ENCODE results near the gene TRPM3.

The TRPM3 gene

DNA sequence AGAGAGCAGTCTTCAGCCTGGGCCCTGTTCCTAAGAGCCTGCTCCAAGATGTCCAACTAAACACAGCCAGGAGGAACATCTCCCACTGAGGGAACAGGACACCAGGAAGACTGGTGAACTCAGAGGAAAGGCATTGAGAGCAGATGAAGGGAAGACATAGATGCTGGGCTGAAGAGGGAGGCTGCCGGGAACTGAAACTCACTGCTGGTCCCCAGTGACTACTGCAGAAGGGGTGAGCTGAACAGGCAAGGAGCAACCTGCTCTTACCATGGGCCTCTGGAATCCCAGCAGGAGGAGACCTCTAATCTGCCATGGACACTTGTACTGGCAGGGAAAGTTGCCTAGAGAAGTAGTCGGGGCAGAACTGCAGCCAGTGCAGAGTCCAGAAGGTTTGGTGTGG, 95.7 kb downstream of the TRPM3 start:
- ATAC-seq (ENCODE audit: low read depth) (no peak), DNase-seq (ENCODE audit: low spot score) (no peak)
- peaks cover 11% of the 10 kb centered on the region for H3K27me3 ChIP-seq (ENCODE audit: insufficient read depth, poor library complexity, severe bottlenecking)
- H3K36me3 ChIP-seq (ENCODE audit: low read depth), result no peaks in the 10 kb centered on the region
- no peaks in the 10 kb centered on the region for H3K4me1 ChIP-seq (ENCODE audit: insufficient read depth, poor library complexity, severe bottlenecking)
- H3K4me3 ChIP-seq (ENCODE audit: severe bottlenecking), result no peak overlapping the region
- TF ChIP-seq, protein P1, sequence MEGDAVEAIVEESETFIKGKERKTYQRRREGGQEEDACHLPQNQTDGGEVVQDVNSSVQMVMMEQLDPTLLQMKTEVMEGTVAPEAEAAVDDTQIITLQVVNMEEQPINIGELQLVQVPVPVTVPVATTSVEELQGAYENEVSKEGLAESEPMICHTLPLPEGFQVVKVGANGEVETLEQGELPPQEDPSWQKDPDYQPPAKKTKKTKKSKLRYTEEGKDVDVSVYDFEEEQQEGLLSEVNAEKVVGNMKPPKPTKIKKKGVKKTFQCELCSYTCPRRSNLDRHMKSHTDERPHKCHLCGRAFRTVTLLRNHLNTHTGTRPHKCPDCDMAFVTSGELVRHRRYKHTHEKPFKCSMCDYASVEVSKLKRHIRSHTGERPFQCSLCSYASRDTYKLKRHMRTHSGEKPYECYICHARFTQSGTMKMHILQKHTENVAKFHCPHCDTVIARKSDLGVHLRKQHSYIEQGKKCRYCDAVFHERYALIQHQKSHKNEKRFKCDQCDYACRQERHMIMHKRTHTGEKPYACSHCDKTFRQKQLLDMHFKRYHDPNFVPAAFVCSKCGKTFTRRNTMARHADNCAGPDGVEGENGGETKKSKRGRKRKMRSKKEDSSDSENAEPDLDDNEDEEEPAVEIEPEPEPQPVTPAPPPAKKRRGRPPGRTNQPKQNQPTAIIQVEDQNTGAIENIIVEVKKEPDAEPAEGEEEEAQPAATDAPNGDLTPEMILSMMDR (IDR thresholded peaks at IDR 0.05; ENCODE audit: poor library complexity, severe bottlenecking), result no peak
- no peak overlapping the region for H3K27ac ChIP-seq (ENCODE audit: poor library complexity, severe bottlenecking)
- no peaks in the 10 kb centered on the region for H3K9me3 ChIP-seq (ENCODE audit: severe bottlenecking)

DNA sequence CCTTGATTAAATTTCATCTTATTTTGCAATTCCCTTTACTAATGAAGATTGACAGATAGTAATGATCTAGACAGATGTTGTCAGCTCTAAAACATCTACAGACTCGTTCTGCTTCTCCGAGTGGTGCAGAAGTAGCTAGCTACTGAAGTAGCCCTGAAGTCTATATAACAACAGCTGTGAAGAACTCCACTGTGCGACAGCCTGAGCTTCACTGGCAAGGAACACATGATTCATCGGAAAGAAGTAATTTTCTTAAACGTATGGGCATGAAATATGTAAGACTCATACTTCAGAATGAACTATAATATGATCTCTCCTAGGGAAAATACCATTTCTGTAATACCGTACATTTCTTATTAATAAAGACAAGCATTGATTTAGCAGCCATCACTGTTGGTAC, 96.2 kb downstream of the TRPM3 start:
- no peaks in the 10 kb centered on the region for H3K36me3 ChIP-seq (ENCODE audit: low read depth)
- no peak overlapping the region for H3K4me3 ChIP-seq (ENCODE audit: severe bottlenecking)
- TF ChIP-seq, protein P1 (IDR thresholded peaks at IDR 0.05; ENCODE audit: poor library complexity, severe bottlenecking), result no peak
- peaks cover 13% of the 10 kb centered on the region for H3K27me3 ChIP-seq (ENCODE audit: insufficient read depth, poor library complexity, severe bottlenecking)
- ATAC-seq (ENCODE audit: low read depth), result no peak
- H3K27ac ChIP-seq (ENCODE audit: poor library complexity, severe bottlenecking), result no peak overlapping the region
- DNase-seq (ENCODE audit: low spot score), result no peak
- no peaks in the 10 kb centered on the region for H3K9me3 ChIP-seq (ENCODE audit: severe bottlenecking)
- no peaks in the 10 kb centered on the region for H3K4me1 ChIP-seq (ENCODE audit: insufficient read depth, poor library complexity, severe bottlenecking)

DNA sequence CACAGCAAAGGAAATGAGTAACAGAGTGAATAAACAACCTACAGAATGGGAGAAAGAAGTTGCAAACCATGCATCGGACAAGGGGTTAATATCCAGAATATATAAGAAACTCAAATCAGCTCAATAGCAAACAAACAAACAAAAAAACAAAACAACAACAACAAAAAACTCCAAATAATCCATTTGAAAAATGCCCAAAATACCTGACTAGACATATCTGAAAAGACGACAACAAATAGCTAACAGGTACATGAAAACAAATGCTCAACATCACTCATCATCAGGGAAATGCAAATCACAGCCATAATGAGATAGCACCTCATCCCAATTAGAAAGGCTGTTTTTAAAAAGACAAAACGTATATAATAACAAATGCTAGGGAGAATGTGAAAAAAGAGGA, 111.2 kb downstream of the TRPM3 start:
- Histone ChIP-seq H3K36me3 (ENCODE audit: low read depth) (no peaks in the 10 kb centered on the region), H3K4me3 (ENCODE audit: severe bottlenecking) (no peak overlapping the region), H3K27me3 (ENCODE audit: insufficient read depth, poor library complexity, severe bottlenecking) (peaks cover 4% of the 10 kb centered on the region), H3K4me1 (ENCODE audit: insufficient read depth, poor library complexity, severe bottlenecking) (no peaks in the 10 kb centered on the region), H3K9me3 (ENCODE audit: severe bottlenecking) (no peaks in the 10 kb centered on the region), H3K27ac (ENCODE audit: poor library complexity, severe bottlenecking) (no peak overlapping the region)
- ATAC-seq (ENCODE audit: low read depth) (no peak), DNase-seq (ENCODE audit: low spot score) (no peak)
- TF ChIP-seq, protein P1 (IDR thresholded peaks at IDR 0.05; ENCODE audit: poor library complexity, severe bottlenecking), result no peak

DNA sequence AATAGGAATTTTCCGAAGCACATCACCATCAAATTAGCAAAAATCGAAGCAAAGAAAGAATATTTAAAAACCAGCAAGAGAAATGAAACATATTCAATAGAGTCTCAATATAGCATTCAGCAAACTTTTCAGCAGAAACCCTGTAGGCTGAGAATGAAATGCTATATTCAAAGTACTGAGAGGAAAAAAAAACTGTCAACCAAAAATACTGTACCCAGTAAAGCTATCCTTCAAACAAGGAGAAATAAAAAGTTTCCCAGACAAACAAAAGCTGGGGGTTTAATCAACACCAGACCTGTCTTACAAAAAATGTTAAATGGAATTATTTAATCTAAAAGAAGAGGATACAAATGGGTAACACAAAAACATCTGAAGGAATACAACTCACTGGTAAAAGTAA, 116.0 kb downstream of the TRPM3 start:
- Histone ChIP-seq H3K27ac (ENCODE audit: poor library complexity, severe bottlenecking) (no peak overlapping the region), H3K4me3 (ENCODE audit: severe bottlenecking) (no peak overlapping the region), H3K9me3 (ENCODE audit: severe bottlenecking) (no peaks in the 10 kb centered on the region), H3K4me1 (ENCODE audit: insufficient read depth, poor library complexity, severe bottlenecking) (no peaks in the 10 kb centered on the region), H3K36me3 (ENCODE audit: low read depth) (no peaks in the 10 kb centered on the region), H3K27me3 (ENCODE audit: insufficient read depth, poor library complexity, severe bottlenecking) (no peaks in the 10 kb centered on the region)
- ATAC-seq (ENCODE audit: low read depth) (no peak), DNase-seq (ENCODE audit: low spot score) (no peak)
- TF ChIP-seq, protein P1 (IDR thresholded peaks at IDR 0.05; ENCODE audit: poor library complexity, severe bottlenecking), result no peak

DNA sequence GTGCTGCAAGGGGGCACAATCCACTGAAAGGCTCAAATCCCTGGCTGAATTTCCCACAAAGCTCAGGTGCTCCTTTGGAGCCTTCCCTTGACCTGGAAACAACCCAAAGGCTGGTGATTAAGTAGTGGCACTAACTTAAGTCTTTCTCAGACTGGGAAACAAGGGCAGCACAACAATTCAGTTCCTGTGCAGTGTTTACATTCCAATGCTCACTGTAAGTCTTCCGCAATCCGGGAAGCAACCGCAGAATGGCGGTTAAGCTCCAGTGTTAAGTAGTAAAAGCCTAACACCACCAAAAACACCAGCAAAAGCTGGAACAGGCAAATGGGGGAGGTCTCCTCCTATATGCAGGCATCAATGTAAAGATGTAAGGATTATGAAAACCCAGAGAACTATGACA, 117.2 kb downstream of the TRPM3 start:
- no peak overlapping the region for H3K27ac ChIP-seq (ENCODE audit: poor library complexity, severe bottlenecking)
- DNase-seq (ENCODE audit: low spot score) (no peak), ATAC-seq (ENCODE audit: low read depth) (no peak)
- no peaks in the 10 kb centered on the region for H3K27me3 ChIP-seq (ENCODE audit: insufficient read depth, poor library complexity, severe bottlenecking)
- H3K9me3 ChIP-seq (ENCODE audit: severe bottlenecking), result no peaks in the 10 kb centered on the region
- TF ChIP-seq, protein P1 (IDR thresholded peaks at IDR 0.05; ENCODE audit: poor library complexity, severe bottlenecking), result no peak
- no peak overlapping the region for H3K4me3 ChIP-seq (ENCODE audit: severe bottlenecking)
- no peaks in the 10 kb centered on the region for H3K36me3 ChIP-seq (ENCODE audit: low read depth)
- H3K4me1 ChIP-seq (ENCODE audit: insufficient read depth, poor library complexity, severe bottlenecking), result no peaks in the 10 kb centered on the region

Measured in RWPE2 (cell line).